Measurements from ENCODE around the gene HFE. TPM values are rescaled to one million over a fixed set of nuclear protein-coding genes. Genes with fewer than 3 reads are reported as not detected.

Gene HFE
- total and polyA plus RNA-seq, 8 donors = 10.3 to 13.5 (median 12.2) TPM

DNA sequence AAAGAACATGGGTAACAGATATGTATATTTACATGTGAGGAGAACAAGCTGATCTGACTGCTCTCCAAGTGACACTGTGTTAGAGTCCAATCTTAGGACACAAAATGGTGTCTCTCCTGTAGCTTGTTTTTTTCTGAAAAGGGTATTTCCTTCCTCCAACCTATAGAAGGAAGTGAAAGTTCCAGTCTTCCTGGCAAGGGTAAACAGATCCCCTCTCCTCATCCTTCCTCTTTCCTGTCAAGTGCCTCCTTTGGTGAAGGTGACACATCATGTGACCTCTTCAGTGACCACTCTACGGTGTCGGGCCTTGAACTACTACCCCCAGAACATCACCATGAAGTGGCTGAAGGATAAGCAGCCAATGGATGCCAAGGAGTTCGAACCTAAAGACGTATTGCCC, 5.2 kb downstream of the HFE start:
- TF ChIP-seq, protein P1, sequence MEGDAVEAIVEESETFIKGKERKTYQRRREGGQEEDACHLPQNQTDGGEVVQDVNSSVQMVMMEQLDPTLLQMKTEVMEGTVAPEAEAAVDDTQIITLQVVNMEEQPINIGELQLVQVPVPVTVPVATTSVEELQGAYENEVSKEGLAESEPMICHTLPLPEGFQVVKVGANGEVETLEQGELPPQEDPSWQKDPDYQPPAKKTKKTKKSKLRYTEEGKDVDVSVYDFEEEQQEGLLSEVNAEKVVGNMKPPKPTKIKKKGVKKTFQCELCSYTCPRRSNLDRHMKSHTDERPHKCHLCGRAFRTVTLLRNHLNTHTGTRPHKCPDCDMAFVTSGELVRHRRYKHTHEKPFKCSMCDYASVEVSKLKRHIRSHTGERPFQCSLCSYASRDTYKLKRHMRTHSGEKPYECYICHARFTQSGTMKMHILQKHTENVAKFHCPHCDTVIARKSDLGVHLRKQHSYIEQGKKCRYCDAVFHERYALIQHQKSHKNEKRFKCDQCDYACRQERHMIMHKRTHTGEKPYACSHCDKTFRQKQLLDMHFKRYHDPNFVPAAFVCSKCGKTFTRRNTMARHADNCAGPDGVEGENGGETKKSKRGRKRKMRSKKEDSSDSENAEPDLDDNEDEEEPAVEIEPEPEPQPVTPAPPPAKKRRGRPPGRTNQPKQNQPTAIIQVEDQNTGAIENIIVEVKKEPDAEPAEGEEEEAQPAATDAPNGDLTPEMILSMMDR (IDR thresholded peaks at IDR 0.05) = no peak
- DNase-seq (no peak), ATAC-seq (no peak)
- intact Hi-C loops (cut with DNase I) = no loop called here
- H3K27me3 ChIP-seq = no peaks in the 10 kb centered on the region
- no peaks in the 10 kb centered on the region for H3K9me3 ChIP-seq
- H3K36me3 ChIP-seq = no peaks in the 10 kb centered on the region
- no peak overlapping the region for H3K27ac ChIP-seq
- no peak overlapping the region for H3K4me3 ChIP-seq
- peaks cover 10 to 27% of the 10 kb centered on the region in 2 donors for H3K4me1 ChIP-seq

DNA sequence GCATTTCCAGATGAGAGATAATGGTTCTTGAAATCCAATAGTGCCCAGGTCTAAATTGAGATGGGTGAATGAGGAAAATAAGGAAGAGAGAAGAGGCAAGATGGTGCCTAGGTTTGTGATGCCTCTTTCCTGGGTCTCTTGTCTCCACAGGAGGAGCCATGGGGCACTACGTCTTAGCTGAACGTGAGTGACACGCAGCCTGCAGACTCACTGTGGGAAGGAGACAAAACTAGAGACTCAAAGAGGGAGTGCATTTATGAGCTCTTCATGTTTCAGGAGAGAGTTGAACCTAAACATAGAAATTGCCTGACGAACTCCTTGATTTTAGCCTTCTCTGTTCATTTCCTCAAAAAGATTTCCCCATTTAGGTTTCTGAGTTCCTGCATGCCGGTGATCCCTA, 6.8 kb downstream of the HFE start:
- no peak for ATAC-seq
- DNase-seq = no peak
- H3K27ac ChIP-seq = no peak overlapping the region
- peaks cover 5 to 15% of the 10 kb centered on the region in 2 donors for H3K4me1 ChIP-seq
- TF ChIP-seq, protein P1 (IDR thresholded peaks at IDR 0.05) = no peak
- no peaks in the 10 kb centered on the region for H3K9me3 ChIP-seq
- no peaks in the 10 kb centered on the region for H3K36me3 ChIP-seq
- intact Hi-C loops (cut with DNase I) = no loop called here
- H3K4me3 ChIP-seq = no peak overlapping the region
- no peaks in the 10 kb centered on the region for H3K27me3 ChIP-seq

DNA sequence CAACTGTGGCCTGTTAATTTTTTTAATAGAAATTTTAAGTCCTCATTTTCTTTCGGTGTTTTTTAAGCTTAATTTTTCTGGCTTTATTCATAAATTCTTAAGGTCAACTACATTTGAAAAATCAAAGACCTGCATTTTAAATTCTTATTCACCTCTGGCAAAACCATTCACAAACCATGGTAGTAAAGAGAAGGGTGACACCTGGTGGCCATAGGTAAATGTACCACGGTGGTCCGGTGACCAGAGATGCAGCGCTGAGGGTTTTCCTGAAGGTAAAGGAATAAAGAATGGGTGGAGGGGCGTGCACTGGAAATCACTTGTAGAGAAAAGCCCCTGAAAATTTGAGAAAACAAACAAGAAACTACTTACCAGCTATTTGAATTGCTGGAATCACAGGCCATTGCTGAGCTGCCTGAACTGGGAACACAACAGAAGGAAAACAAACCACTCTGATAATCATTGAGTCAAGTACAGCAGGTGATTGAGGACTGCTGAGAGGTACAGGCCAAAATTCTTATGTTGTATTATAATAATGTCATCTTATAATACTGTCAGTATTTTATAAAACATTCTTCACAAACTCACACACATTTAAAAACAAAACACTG, 10.1 kb downstream of the HFE start:
- Histone ChIP-seq H3K4me1 (peaks cover 0 to 6% of the 10 kb centered on the region in 2 donors), H3K9me3 (no peaks in the 10 kb centered on the region), H3K36me3 (no peaks in the 10 kb centered on the region), H3K4me3 (no peak overlapping the region), H3K27ac (no peak overlapping the region), H3K27me3 (no peaks in the 10 kb centered on the region)
- TF ChIP-seq, protein P1 (IDR thresholded peaks at IDR 0.05) = peak; percentile 69 to 77
- DNase-seq = peak in 3 of 4 donors; percentile 53 to 78 (median 54)
- intact Hi-C loops (cut with DNase I) = loop anchor here in 1 of 2 donors (5.0 kb wide), 1 partner anchor 35 kb away; no protein-coding TSS in a partner anchor
- ATAC-seq = peak; percentile 96

DNA sequence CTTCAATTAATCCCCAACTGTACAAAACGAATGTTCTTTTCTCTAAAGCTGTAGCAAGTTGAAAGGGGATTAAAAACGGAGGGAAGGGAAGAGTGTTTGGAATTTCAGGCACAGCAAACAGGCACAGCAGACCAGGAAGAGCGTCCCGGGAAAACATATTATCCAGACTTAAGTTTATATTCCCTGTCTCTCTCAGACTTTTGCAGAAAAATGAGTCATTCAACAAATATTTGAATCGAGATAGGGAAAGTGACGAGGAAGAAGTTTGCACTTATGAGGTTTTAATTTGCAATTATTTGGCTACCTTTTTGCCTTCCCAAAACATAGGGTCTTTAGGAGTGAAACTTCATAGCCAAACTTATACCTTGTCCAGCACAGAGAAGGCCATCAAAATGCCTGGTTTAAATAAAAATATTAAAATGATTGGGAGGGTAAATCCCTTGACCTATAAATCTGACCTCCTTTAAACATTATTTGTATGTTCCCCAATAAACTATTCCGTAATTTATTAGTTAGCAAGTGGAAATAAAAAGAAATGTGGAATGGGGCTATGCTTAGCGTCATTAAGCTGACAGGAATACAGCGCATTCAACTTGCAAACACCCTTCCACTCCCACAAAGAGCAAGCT, 16.0 kb downstream of the HFE start:
- H3K27ac ChIP-seq = peak overlapping the region; percentile 80 to 82
- peak; percentile 97 for ATAC-seq
- intact Hi-C loops (cut with DNase I) = no loop called here

More for the DNA sequence above, 16.0 kb downstream of the HFE start:
- DNase-seq = peak in 1 of 4 donors; percentile 24
- TF ChIP-seq, protein P1 (IDR thresholded peaks at IDR 0.05) = no peak
- H3K36me3 ChIP-seq = no peaks in the 10 kb centered on the region
- peak overlapping the region in 1 of 2 donors; percentile 40 for H3K4me3 ChIP-seq
- no peaks in the 10 kb centered on the region for H3K9me3 ChIP-seq
- peaks cover 4 to 11% of the 10 kb centered on the region in 2 donors for H3K4me1 ChIP-seq
- H3K27me3 ChIP-seq = no peaks in the 10 kb centered on the region

Data from left lung (tissue), 10 donors.